NCI-H2171 (cell line): ENCODE results near the gene WNK2.

Source experiments
- DNase-seq: peaks from one replicate; lab custom pipeline; 2025; lab: John Stamatoyannopoulos, UW

WNK2 gene

GRCh38 chr9:93200449-93200742, 16.5 kb downstream of the WNK2 start:
- DNase-seq, result no peak

GRCh38 chr9:93200989-93201334, 17.0 kb downstream of the WNK2 start:
- no peak for DNase-seq

- no peak for DNase-seq
Observed at GRCh38 chr9:93203026-93203717, 19.2 kb downstream of the WNK2 start.

- no peak for DNase-seq
Observed at GRCh38 chr9:93203718-93204469, 20.0 kb downstream of the WNK2 start.

GRCh38 chr9:93204470-93205043, 20.6 kb downstream of the WNK2 start:
- DNase-seq, result no peak

GRCh38 chr9:93205045-93205768, 21.3 kb downstream of the WNK2 start:
- DNase-seq, result no peak

GRCh38 chr9:93205896-93206575, 22.1 kb downstream of the WNK2 start:
- no peak for DNase-seq

- DNase-seq, result no peak
Observed at GRCh38 chr9:93206576-93207155, 22.7 kb downstream of the WNK2 start.

- DNase-seq, result peak; percentile 59
Observed at GRCh38 chr9:93207326-93207814, 23.4 kb downstream of the WNK2 start.

GRCh38 chr9:93207860-93208734, 24.2 kb downstream of the WNK2 start:
- no peak for DNase-seq

GRCh38 chr9:93209097-93209496, 25.2 kb downstream of the WNK2 start:
- no peak for DNase-seq

GRCh38 chr9:93209576-93210323, 25.8 kb downstream of the WNK2 start:
- DNase-seq, result no peak

- no peak for DNase-seq
Observed at GRCh38 chr9:93210324-93210973, 26.5 kb downstream of the WNK2 start.

GRCh38 chr9:93210974-93211653, 27.2 kb downstream of the WNK2 start:
- no peak for DNase-seq

- DNase-seq, result no peak
Observed at GRCh38 chr9:93211654-93212001, 27.7 kb downstream of the WNK2 start.

GRCh38 chr9:93212409-93212808, 28.5 kb downstream of the WNK2 start:
- DNase-seq, result no peak

GRCh38 chr9:93216073-93216365, 32.1 kb downstream of the WNK2 start:
- DNase-seq, result no peak

GRCh38 chr9:93217706-93218105, 33.8 kb downstream of the WNK2 start:
- no peak for DNase-seq

- DNase-seq, result no peak
Observed at GRCh38 chr9:93218161-93218560, 34.2 kb downstream of the WNK2 start.
